ENCODE measurements around the gene KCP. TPM values are rescaled to one million over a fixed set of nuclear protein-coding genes. Genes with fewer than 3 reads are reported as not detected.
A peak's percentile ranks its signal among the peaks of the same experiment; 100 is the strongest.

KCP gene
- total and polyA plus RNA-seq, 4 experiments from 2014 or later = 0.39 to 0.55 TPM; not detected in 2

DNA sequence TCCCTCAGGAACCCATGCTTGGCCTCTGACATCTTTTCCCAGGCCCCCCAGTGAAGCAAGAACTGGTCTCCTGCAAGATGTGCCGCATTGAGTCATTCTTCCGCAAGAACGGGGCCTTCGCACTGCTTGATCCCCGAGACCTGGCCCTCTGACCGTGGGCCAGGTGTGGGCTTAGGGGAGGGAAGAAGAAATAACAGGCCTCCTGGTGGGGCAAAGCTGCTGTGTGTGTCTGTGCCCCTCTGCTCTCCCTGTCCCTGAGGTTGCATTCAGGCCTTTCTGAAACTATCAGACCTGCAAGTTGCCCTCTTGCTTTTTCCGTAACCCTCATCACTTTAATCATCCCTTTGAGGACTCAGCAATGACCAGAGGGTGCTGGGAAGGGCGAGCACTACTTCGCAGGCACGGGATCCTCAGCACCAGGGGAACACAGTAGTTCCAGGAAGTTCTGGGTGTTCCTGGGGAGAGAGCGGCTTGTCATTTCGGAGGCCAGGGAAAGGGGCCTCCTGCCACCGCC is 41.8 kb downstream of the KCP start:
- H3K27ac Mint-ChIP-seq = no peak overlapping the region
- POLR2A ChIA-PET (ENCODE audit: partially characterized antibody) = no interaction called here
- H3K9me3 ChIP-seq (ENCODE audit: control insufficient read depth in 1 of 2, low read length in 2 of 2) = no peaks in the 10 kb centered on the region
- H3K4me3 ChIP-seq (ENCODE audit: low read length in 2 of 2) = peak overlapping the region in 1 of 2 donors; percentile 52
- CTCF ChIA-PET (ENCODE audit: partially characterized antibody) = interaction anchor here (1.3 to 2.0 kb wide), 3 partner anchors 15 to 395 kb away, joined by 3 to 7 read pairs (median 3); no protein-coding TSS in a partner anchor
- no peaks in the 10 kb centered on the region for H3K27me3 ChIP-seq (ENCODE audit: insufficient read depth, low read length)
- H3K27me3 Mint-ChIP-seq = no peaks in the 10 kb centered on the region
- H3K36me3 ChIP-seq (ENCODE audit: insufficient read depth, low read length) = peaks cover 5% of the 10 kb centered on the region
- H3K36me3 Mint-ChIP-seq = peaks cover 11 to 20% of the 10 kb centered on the region in 2 donors
- H3K4me1 Mint-ChIP-seq = peaks cover 14 to 37% (median 23%) of the 10 kb centered on the region in 4 donors
- no peak overlapping the region for H3K27ac ChIP-seq (ENCODE audit: low read depth, low read length)
- H3K4me1 ChIP-seq (ENCODE audit: insufficient read depth, low read length) = peaks cover 19% of the 10 kb centered on the region
- no peaks in the 10 kb centered on the region for H3K9me3 Mint-ChIP-seq
- peak overlapping the region; percentile 21 to 75 (median 62) for H3K4me3 Mint-ChIP-seq
- intact Hi-C loops (cut with micrococcal nuclease) = loop anchor here (1.0 kb wide), 1 partner anchor 15 kb away; no protein-coding TSS in a partner anchor
- no peak for DNase-seq

DNA sequence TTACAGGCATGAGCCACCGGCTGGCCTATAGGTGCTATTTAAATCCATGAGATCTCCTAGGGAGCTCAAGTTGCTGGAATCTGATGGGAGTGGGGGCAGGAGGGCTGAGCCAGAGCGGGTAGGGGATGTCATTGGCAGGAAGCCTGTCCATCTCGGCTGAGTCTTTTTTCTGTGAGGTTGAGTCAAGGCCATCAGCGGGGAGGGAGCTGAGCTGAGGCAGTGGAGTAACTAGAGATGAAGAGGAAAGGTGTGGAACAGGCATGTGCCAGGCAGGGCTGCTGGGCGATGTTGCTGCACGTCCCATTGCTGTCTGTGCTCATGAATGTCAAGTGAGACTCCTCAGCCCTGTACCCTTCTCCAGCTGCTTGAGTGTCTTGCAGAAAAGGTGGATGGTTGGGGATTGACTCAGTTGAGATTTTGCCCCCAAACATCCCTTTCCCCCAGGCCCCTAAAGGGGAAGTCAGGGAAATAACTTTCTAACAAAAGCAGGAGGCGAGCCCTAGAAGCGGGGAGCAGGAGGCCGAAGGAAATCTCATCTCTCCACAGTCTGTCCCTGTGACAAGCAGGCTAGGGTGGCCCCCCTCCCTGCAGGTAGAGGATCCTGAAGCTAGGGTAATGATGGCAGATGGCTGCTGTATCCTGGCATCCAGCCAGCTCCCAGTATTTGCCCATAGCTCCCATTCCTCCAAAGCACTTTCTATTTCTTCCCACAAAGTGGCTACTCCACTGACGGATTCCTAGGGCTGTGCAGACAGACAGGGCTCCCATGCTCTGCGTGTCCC is 42.5 kb downstream of the KCP start:
- H3K27me3 ChIP-seq (ENCODE audit: insufficient read depth, low read length) = no peaks in the 10 kb centered on the region
- H3K36me3 Mint-ChIP-seq = peaks cover 11 to 25% of the 10 kb centered on the region in 2 donors
- H3K36me3 ChIP-seq (ENCODE audit: insufficient read depth, low read length) = peaks cover 5% of the 10 kb centered on the region
- no peak overlapping the region for H3K27ac ChIP-seq (ENCODE audit: low read depth, low read length)
- H3K4me1 ChIP-seq (ENCODE audit: insufficient read depth, low read length) = peaks cover 25% of the 10 kb centered on the region
- H3K9me3 Mint-ChIP-seq = no peaks in the 10 kb centered on the region
- DNase-seq = no peak
- H3K4me3 Mint-ChIP-seq = peak overlapping the region in 7 of 8 donors; percentile 51 to 75 (median 69)
- no peak overlapping the region for H3K4me3 ChIP-seq (ENCODE audit: low read length in 2 of 2)
- intact Hi-C loops (cut with micrococcal nuclease) = no loop called here
- H3K27me3 Mint-ChIP-seq = no peaks in the 10 kb centered on the region
- peaks cover 15 to 42% (median 26%) of the 10 kb centered on the region in 4 donors for H3K4me1 Mint-ChIP-seq
- H3K9me3 ChIP-seq (ENCODE audit: control insufficient read depth in 1 of 2, low read length in 2 of 2) = no peaks in the 10 kb centered on the region
- CTCF ChIA-PET (ENCODE audit: partially characterized antibody) = interaction anchor here (1.3 to 2.0 kb wide), 5 partner anchors 12 to 394 kb away, joined by 3 to 7 read pairs (median 4); no protein-coding TSS in a partner anchor
- peak overlapping the region in 1 of 7 donors; percentile 36 for H3K27ac Mint-ChIP-seq
- POLR2A ChIA-PET (ENCODE audit: partially characterized antibody) = no interaction called here

DNA sequence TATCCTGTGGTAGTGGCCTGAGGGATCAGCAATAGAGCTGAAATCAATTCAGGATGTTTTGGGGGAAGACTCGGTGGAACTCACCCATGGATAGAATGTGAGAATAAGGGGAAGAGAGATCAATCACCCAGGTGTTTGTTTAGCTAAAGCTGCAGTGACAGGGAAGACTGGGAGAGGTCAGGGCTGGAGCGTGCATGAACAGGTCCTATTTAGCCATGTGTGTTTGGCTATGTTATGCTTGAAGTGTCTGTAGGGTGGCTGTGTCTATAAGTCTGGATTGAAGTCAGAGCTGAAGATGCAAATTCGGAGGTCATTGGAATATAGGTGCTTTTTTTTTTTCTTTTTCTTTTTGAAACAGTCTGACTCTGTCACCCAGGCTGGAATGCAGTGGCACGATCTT is 43.3 kb downstream of the KCP start:
- Histone ChIP-seq H3K27me3 (ENCODE audit: insufficient read depth, low read length) (no peaks in the 10 kb centered on the region), H3K9me3 (ENCODE audit: control insufficient read depth in 1 of 2, low read length in 2 of 2) (no peaks in the 10 kb centered on the region), H3K36me3 (ENCODE audit: insufficient read depth, low read length) (peaks cover 5% of the 10 kb centered on the region), H3K27ac (ENCODE audit: low read depth, low read length) (no peak overlapping the region), H3K4me1 (ENCODE audit: insufficient read depth, low read length) (peaks cover 27% of the 10 kb centered on the region), H3K4me3 (ENCODE audit: low read length in 2 of 2) (no peak overlapping the region)
- ChIA-PET POLR2A (ENCODE audit: partially characterized antibody) (no interaction called here), CTCF (ENCODE audit: partially characterized antibody) (interaction anchor here (1.1 to 1.6 kb wide), 3 partner anchors 11 to 16 kb away, joined by 3 to 5 read pairs (median 4); no protein-coding TSS in a partner anchor)
- Mint-ChIP-seq H3K27ac (no peak overlapping the region), H3K27me3 (no peaks in the 10 kb centered on the region), H3K4me1 (peaks cover 21 to 50% (median 32%) of the 10 kb centered on the region in 4 donors), H3K36me3 (peaks cover 11 to 29% of the 10 kb centered on the region in 2 donors), H3K9me3 (no peaks in the 10 kb centered on the region), H3K4me3 (peak overlapping the region in 6 of 8 donors; percentile 1 to 60 (median 5))
- DNase-seq = no peak
- intact Hi-C loops (cut with micrococcal nuclease) = no loop called here

DNA sequence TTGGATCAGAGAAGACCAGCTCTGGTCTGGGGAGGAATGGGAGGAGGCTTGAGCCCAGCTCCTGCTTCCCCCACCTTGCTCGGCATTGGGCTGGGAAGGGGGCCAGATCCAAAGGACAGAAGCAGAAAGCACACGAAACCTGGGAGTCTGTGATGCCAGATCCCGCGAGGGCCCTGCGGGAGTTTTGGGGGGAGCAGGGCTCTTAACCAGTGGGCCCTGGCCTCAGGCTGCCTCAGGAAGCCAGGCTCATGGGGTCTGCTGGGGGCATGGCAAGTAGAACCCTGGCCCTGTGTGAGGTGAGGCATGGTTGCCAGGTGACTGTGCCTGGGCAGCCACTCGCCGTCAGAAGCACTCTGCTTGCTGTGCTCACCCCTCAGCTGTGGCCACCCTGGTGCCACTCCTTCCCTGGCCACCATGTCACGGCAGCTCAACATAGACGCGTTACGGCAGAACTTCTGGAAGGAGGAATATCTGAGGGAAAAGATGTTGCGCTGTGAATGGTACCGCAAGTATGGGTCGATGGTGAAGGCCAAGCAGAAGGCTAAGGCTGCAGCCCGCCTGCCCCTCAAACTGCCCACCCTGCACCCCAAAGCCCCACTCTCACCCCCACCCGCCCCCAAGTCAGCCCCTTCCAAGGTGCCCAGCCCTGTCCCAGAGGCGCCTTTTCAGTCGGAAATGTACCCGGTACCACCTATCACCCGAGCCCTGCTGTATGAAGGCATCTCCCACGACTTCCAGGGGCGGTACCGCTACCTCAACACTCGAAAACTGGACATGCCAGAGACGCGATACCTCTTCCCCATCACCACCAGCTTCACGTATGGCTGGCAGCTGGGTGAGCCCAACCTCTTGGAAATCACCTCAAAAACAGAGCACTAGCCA is 44.3 kb downstream of the KCP start:
- no peaks in the 10 kb centered on the region for H3K27me3 Mint-ChIP-seq
- Histone ChIP-seq H3K4me1 (ENCODE audit: insufficient read depth, low read length) (peaks cover 30% of the 10 kb centered on the region), H3K27me3 (ENCODE audit: insufficient read depth, low read length) (no peaks in the 10 kb centered on the region), H3K36me3 (ENCODE audit: insufficient read depth, low read length) (peaks cover 5% of the 10 kb centered on the region), H3K9me3 (ENCODE audit: control insufficient read depth in 1 of 2, low read length in 2 of 2) (no peaks in the 10 kb centered on the region), H3K4me3 (ENCODE audit: low read length in 2 of 2) (no peak overlapping the region), H3K27ac (ENCODE audit: low read depth, low read length) (no peak overlapping the region)
- POLR2A ChIA-PET (ENCODE audit: partially characterized antibody) = no interaction called here
- peaks cover 11 to 29% of the 10 kb centered on the region in 2 donors for H3K36me3 Mint-ChIP-seq
- peaks cover 23 to 53% (median 35%) of the 10 kb centered on the region in 4 donors for H3K4me1 Mint-ChIP-seq
- H3K9me3 Mint-ChIP-seq = no peaks in the 10 kb centered on the region
- peak overlapping the region in 3 of 7 donors; percentile 36 to 71 (median 64) for H3K27ac Mint-ChIP-seq
- H3K4me3 Mint-ChIP-seq = peak overlapping the region in 2 of 8 donors; percentile 9 to 68
- DNase-seq = no peak
- intact Hi-C loops (cut with micrococcal nuclease) = no loop called here
- CTCF ChIA-PET (ENCODE audit: partially characterized antibody) = interaction anchor here (1.1 to 1.6 kb wide), 2 partner anchors 12 to 17 kb away, joined by 3 to 5 read pairs; no protein-coding TSS in a partner anchor

DNA sequence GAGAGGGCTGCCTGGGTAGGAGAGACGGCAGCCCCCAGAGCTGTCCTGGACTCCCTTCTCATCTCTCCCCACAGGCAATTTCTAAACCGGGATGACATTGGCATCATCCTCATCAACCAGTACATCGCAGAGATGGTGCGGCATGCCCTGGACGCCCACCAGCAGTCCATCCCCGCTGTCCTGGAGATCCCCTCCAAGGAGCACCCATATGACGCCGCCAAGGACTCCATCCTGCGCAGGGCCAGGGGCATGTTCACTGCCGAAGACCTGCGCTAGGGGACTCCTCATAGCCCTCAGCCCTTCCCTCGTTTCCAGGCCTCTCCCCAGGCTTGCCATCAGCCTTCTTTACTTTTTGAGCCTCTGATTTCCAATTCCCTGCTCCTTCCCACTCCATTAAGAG is 45.2 kb downstream of the KCP start:
- no peaks in the 10 kb centered on the region for H3K9me3 Mint-ChIP-seq
- H3K27me3 ChIP-seq (ENCODE audit: insufficient read depth, low read length) = no peaks in the 10 kb centered on the region
- peaks cover 11 to 29% of the 10 kb centered on the region in 2 donors for H3K36me3 Mint-ChIP-seq
- DNase-seq = no peak
- intact Hi-C loops (cut with micrococcal nuclease) = no loop called here
- H3K4me1 ChIP-seq (ENCODE audit: insufficient read depth, low read length) = peaks cover 30% of the 10 kb centered on the region
- peaks cover 23 to 51% (median 36%) of the 10 kb centered on the region in 4 donors for H3K4me1 Mint-ChIP-seq
- no peak overlapping the region for H3K4me3 ChIP-seq (ENCODE audit: low read length in 2 of 2)
- H3K27ac Mint-ChIP-seq = peak overlapping the region in 2 of 7 donors; percentile 42 to 71
- H3K4me3 Mint-ChIP-seq = peak overlapping the region in 3 of 8 donors; percentile 14 to 68 (median 43)
- ChIA-PET CTCF (ENCODE audit: partially characterized antibody) (no interaction called here), POLR2A (ENCODE audit: partially characterized antibody) (no interaction called here)
- peaks cover 5% of the 10 kb centered on the region for H3K36me3 ChIP-seq (ENCODE audit: insufficient read depth, low read length)
- no peaks in the 10 kb centered on the region for H3K9me3 ChIP-seq (ENCODE audit: control insufficient read depth in 1 of 2, low read length in 2 of 2)
- H3K27ac ChIP-seq (ENCODE audit: low read depth, low read length) = no peak overlapping the region
- no peaks in the 10 kb centered on the region for H3K27me3 Mint-ChIP-seq

DNA sequence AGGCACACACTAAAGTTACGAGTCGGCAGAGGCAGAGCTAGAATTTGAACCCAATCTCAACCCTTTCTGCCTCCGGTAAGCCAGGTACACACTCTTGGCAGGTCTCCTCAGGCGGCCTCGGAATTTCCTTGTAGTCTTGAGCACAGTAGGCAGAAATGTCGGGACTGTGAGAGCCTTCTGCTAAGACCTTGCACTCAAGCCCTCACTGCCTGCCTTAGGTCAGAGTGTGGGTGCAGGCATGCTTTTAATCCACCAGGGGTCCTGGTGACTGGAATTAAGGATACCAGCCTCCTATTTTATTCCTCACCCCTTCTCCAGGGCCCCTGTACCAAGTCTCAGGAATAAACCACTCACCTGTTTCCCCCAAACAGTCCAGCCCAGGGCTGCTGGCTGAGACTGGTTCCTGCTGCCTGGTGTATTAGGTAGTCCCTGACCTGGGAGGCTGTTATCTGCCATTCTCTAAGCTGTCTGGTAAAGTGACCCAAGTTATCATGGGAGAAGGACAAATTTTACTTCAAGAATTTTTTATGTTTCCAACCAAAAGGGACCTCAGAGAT is 47.0 kb downstream of the KCP start:
- Mint-ChIP-seq H3K4me3 (peak overlapping the region; percentile 95 to 100 (median 98)), H3K27me3 (no peaks in the 10 kb centered on the region), H3K36me3 (peaks cover 11 to 29% of the 10 kb centered on the region in 2 donors), H3K27ac (peak overlapping the region; percentile 90 to 100 (median 97)), H3K9me3 (no peaks in the 10 kb centered on the region), H3K4me1 (peaks cover 22 to 44% (median 32%) of the 10 kb centered on the region in 4 donors)
- H3K27me3 ChIP-seq (ENCODE audit: insufficient read depth, low read length) = no peaks in the 10 kb centered on the region
- H3K4me3 ChIP-seq (ENCODE audit: low read length in 2 of 2) = peak overlapping the region; percentile 61 to 89
- peak; percentile 34 to 62 (median 43) for DNase-seq
- POLR2A ChIA-PET (ENCODE audit: partially characterized antibody) = interaction anchor here (1.1 to 1.6 kb wide), 3 partner anchors 20 to 125 kb away, joined by 3 to 12 read pairs (median 8); partner anchors contain the start of genes CALU and CCDC136
- CTCF ChIA-PET (ENCODE audit: partially characterized antibody) = interaction anchor here (0.5 to 5.4 kb wide), 7 partner anchors 8 to 434 kb away, joined by 3 to 61 read pairs (median 5); no protein-coding TSS in a partner anchor
- no peaks in the 10 kb centered on the region for H3K9me3 ChIP-seq (ENCODE audit: control insufficient read depth in 1 of 2, low read length in 2 of 2)
- peak overlapping the region; percentile 79 for H3K27ac ChIP-seq (ENCODE audit: low read depth, low read length)
- peaks cover 20% of the 10 kb centered on the region for H3K4me1 ChIP-seq (ENCODE audit: insufficient read depth, low read length)
- peaks cover 5% of the 10 kb centered on the region for H3K36me3 ChIP-seq (ENCODE audit: insufficient read depth, low read length)
- intact Hi-C loops (cut with micrococcal nuclease) = loop anchor here (2.0 kb wide), 1 partner anchor 73 kb away; the partner anchor contains the start of gene CCDC136
